22Rv1 (cell line): ENCODE measurements around the gene CDK5.

Experiments
- H3K27ac ChIP-seq: fragments of 450-650 bp; 2 replicates; pipeline ENCODE4 v1.5.1; 2017
- CTCF ChIP-seq: fragments of 450-650 bp; IDR thresholded peaks from 2 replicates; pipeline ENCODE4 v1.5.1; 2017; ENCODE audit warnings: mild to moderate bottlenecking
- ZFX ChIP-seq: fragments of 450-650 bp; IDR thresholded peaks from 2 replicates; pipeline ENCODE4 v1.6.1; 2017; ENCODE audit warnings: antibody characterized with exemption, borderline replicate concordance

CDK5 gene

DNA sequence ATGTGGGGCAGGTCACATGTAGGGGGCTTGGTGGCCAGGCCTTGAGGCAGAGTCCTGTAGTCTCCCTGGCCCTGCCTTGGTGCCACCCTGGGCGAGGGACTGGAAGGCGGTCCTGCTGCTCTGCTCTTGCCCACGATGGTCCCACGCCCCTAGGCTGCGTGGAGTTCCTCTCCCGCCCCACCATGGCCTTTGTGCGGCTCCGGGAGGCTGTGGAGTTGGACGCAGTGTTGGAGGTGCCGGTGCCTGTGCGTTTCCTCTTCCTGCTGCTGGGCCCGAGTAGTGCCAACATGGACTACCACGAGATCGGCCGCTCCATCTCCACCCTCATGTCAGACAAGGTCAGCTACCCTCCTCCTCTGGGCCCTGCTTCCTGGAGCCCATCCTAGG is 12.9 kb upstream of the CDK5 start:
- TF ChIP-seq ZFX: no peak
- TF ChIP-seq CTCF: no peak
- H3K27ac ChIP-seq: no peak overlapping the region

DNA sequence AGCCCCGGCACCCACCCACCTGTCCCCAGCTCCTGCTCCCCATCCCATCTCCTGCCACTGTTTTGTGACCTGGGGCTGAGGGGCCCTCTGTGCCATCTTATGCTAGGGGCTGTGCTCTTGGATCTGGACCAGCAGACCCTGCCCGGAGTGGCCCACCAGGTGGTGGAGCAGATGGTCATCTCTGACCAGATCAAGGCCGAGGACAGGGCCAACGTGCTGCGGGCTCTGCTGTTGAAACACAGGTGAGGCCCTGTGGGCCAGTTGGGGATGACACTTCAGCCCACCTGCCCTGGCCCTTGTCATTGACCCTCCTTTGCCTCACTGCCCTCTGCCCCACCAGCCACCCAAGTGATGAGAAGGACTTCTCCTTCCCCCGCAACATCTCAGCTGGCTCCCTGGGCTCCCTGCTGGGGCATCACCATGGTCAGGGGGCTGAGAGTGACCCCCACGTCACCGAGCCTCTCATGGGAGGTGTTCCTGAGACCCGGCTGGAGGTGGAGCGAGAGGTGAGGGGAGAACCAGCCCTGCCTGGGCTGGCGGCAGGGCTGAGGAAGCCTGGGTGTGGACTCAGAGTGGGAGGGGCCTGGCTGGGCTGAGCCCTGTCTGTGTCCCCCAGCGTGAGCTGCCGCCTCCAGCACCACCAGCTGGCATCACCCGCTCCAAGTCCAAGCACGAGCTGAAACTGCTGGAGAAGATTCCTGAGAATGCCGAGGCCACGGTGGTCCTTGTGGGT is 12.3 kb upstream of the CDK5 start:
- TF ChIP-seq CTCF (no peak), ZFX (no peak)
- no peak overlapping the region for H3K27ac ChIP-seq

- TF ChIP-seq CTCF (no peak), ZFX (no peak)
- H3K27ac ChIP-seq: peak overlapping the region; percentile 7; the same call in 1 of the 2 replicates
Measured at GRCh38 chr7:151068069-151068773, 10.5 kb upstream of the CDK5 start.

GRCh38 chr7:151066273-151066974 is 8.7 kb upstream of the CDK5 start:
- H3K27ac ChIP-seq: no peak overlapping the region; the same call in 1 of the 2 replicates

GRCh38 chr7:151065516-151065915 is 7.8 kb upstream of the CDK5 start:
- TF ChIP-seq CTCF (no peak), ZFX (no peak)
- peak overlapping the region; percentile 12; the same call in 1 of the 2 replicates for H3K27ac ChIP-seq

More at GRCh38 chr7:151066273-151066974, 8.7 kb upstream of the CDK5 start:
- TF ChIP-seq ZFX: no peak

DNA sequence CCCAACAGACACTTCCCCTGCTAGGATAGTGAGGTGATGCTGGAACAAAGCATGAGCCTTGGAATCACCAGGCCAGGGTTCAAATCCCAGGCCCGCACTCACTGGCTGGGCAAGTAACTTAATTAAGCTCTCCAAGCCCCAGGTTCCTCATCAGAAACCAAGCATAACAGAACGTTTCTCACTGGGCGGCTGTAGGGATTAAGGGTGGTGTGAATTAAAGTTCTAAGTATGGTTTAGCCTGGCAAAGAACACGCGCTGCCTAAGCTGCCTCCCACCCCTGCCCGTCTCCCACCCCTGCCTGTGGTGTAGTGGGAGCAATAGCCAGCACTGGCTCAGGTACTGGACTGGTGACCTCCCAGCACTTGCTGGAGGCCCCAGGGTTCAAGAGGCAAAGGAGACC is 7.3 kb upstream of the CDK5 start:
- TF ChIP-seq ZFX: no peak
- TF ChIP-seq CTCF: no peak
- H3K27ac ChIP-seq: peak overlapping the region; percentile 12; the same call in 1 of the 2 replicates

GRCh38 chr7:151064454-151064853 is 6.8 kb upstream of the CDK5 start:
- peak overlapping the region; percentile 96; the same call in 1 of the 2 replicates for H3K27ac ChIP-seq
- TF ChIP-seq ZFX: no peak
- TF ChIP-seq CTCF: no peak
